Measurements from ENCODE around the gene BACH2. TPM values are rescaled to one million over a fixed set of nuclear protein-coding genes. Genes with fewer than 3 reads are reported as not detected.
A peak's percentile ranks its signal among the peaks of the same experiment; 100 is the strongest.
"Not testable (repeated sequence)": the region's sequence is repeated elsewhere in the genome, so short reads cannot be mapped to it uniquely, and the experiment has no call there.

Gene BACH2
- total RNA-seq, 1 donor from 2014 or later, result 90.4 TPM

- ChIA-PET POLR2A (interaction anchor here (0.6 to 6.5 kb wide), 26 partner anchors 11 to 344 kb away, joined by 3 to 99 read pairs (median 5); partner anchors contain the start of gene BACH2), CTCF (interaction anchor here (1.2 to 8.1 kb wide), 9 partner anchors 11 to 344 kb away, joined by 3 to 88 read pairs (median 5); no protein-coding TSS in a partner anchor)
- Mint-ChIP-seq H3K4me1 (peaks cover 89% of the 10 kb centered on the region), H3K4me3 (peak overlapping the region; percentile 77), H3K27me3 (no peaks in the 10 kb centered on the region), H3K9me3 (no peaks in the 10 kb centered on the region), H3K36me3 (ENCODE audit: low read depth) (peaks cover 32% of the 10 kb centered on the region), H3K27ac (peak overlapping the region; percentile 88)
- no peak for DNase-seq
- peak; percentile 16 for ATAC-seq (ENCODE audit: low read depth)
- no peak for TF ChIP-seq CTCF (IDR thresholded peaks at IDR 0.05)
- intact Hi-C loops (cut with micrococcal nuclease), result loop anchor here (1.0 to 10.0 kb wide), 7 partner anchors 34 to 1200 kb away; partner anchors contain the start of genes CASP8AP2 and PNRC1
Observed at GRCh38 chr6:90285042-90285481, 11.6 kb downstream of the BACH2 start.

- ATAC-seq (ENCODE audit: low read depth), result peak; percentile 43
- CTCF ChIA-PET, result interaction anchor here (1.2 to 8.1 kb wide), 10 partner anchors 9 to 343 kb away, joined by 3 to 88 read pairs (median 6); no protein-coding TSS in a partner anchor
- intact Hi-C loops (cut with micrococcal nuclease), result loop anchor here (1.0 to 10.0 kb wide), 10 partner anchors 10 to 1200 kb away; partner anchors contain the start of genes CASP8AP2 and PNRC1
- peaks cover 88% of the 10 kb centered on the region for H3K4me1 Mint-ChIP-seq
- DNase-seq, result no peak
- H3K27ac Mint-ChIP-seq, result peak overlapping the region; percentile 88
- H3K36me3 Mint-ChIP-seq (ENCODE audit: low read depth), result peaks cover 28% of the 10 kb centered on the region
- no peak for TF ChIP-seq CTCF (IDR thresholded peaks at IDR 0.05)
- POLR2A ChIA-PET, result interaction anchor here (0.6 to 6.5 kb wide), 28 partner anchors 11 to 344 kb away, joined by 3 to 99 read pairs (median 5); partner anchors contain the start of gene BACH2
- H3K27me3 Mint-ChIP-seq, result no peaks in the 10 kb centered on the region
- H3K9me3 Mint-ChIP-seq, result no peaks in the 10 kb centered on the region
- peak overlapping the region; percentile 77 for H3K4me3 Mint-ChIP-seq
Observed at GRCh38 chr6:90284236-90285041, 12.2 kb downstream of the BACH2 start.

- H3K27me3 Mint-ChIP-seq; DNase-seq; H3K4me3 Mint-ChIP-seq; CTCF ChIA-PET; ATAC-seq (ENCODE audit: low read depth); H3K9me3 Mint-ChIP-seq: not testable (repeated sequence)
- intact Hi-C loops (cut with micrococcal nuclease), result loop anchor here (10.0 kb wide), 1 partner anchor 1197 kb away; the partner anchor contains the start of gene PNRC1
- POLR2A ChIA-PET, result interaction anchor here (4.9 kb wide), 1 partner anchor 9 kb away, joined by 69 read pairs; no protein-coding TSS in a partner anchor
- Mint-ChIP-seq H3K4me1 (peaks cover 84% of the 10 kb centered on the region), H3K36me3 (ENCODE audit: low read depth) (peaks cover 15% of the 10 kb centered on the region), H3K27ac (peak overlapping the region; percentile 5)
Observed at GRCh38 chr6:90282265-90282664, 14.4 kb downstream of the BACH2 start.

DNA sequence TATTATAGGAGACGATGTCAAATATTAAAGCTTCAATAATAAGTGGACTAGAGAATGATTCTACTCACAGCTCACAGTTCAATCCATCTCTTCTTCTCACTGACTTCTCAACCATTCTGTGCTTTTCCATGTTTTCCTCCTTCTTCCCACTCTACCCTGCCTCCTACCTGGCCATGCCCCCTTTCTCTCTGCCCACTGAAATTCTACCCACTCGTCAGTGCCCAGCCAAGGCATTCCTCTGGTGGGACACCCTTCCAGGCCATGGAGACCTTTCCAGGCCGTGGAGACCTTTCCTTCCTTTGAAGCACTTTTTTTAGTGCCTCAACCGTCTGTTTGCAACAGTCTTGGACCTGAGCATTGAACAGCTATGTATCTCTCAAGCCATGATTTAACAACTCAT lies 18.5 kb downstream of the BACH2 start:
- no peaks in the 10 kb centered on the region for H3K9me3 Mint-ChIP-seq
- no peaks in the 10 kb centered on the region for H3K27me3 Mint-ChIP-seq
- H3K27ac Mint-ChIP-seq, result peak overlapping the region; percentile 68
- ChIA-PET CTCF (interaction anchor here (1.4 to 2.0 kb wide), 2 partner anchors 8 to 115 kb away, joined by 3 to 5 read pairs; no protein-coding TSS in a partner anchor), POLR2A (interaction anchor here (1.0 to 1.8 kb wide), 2 partner anchors 55 to 89 kb away, joined by 4 to 11 read pairs; no protein-coding TSS in a partner anchor)
- TF ChIP-seq CTCF (IDR thresholded peaks at IDR 0.05), result no peak
- ATAC-seq (ENCODE audit: low read depth), result no peak
- intact Hi-C loops (cut with micrococcal nuclease), result no loop called here
- H3K4me3 Mint-ChIP-seq, result peak overlapping the region; percentile 6
- DNase-seq, result no peak
- peaks cover 16% of the 10 kb centered on the region for H3K36me3 Mint-ChIP-seq (ENCODE audit: low read depth)
- peaks cover 91% of the 10 kb centered on the region for H3K4me1 Mint-ChIP-seq

GRCh38 chr6:90277302-90278011 lies 19.2 kb downstream of the BACH2 start:
- intact Hi-C loops (cut with micrococcal nuclease), result no loop called here
- no peak for TF ChIP-seq CTCF (IDR thresholded peaks at IDR 0.05)
- Mint-ChIP-seq H3K9me3 (no peaks in the 10 kb centered on the region), H3K4me1 (peaks cover 91% of the 10 kb centered on the region), H3K27me3 (no peaks in the 10 kb centered on the region), H3K36me3 (ENCODE audit: low read depth) (peaks cover 13% of the 10 kb centered on the region), H3K27ac (peak overlapping the region; percentile 68), H3K4me3 (no peak overlapping the region)
- ATAC-seq (ENCODE audit: low read depth) (no peak), DNase-seq (no peak)
- CTCF ChIA-PET, result interaction anchor here (1.4 to 2.0 kb wide), 2 partner anchors 9 to 116 kb away, joined by 3 to 5 read pairs; no protein-coding TSS in a partner anchor
- POLR2A ChIA-PET, result interaction anchor here (0.6 to 1.0 kb wide), 2 partner anchors 89 to 91 kb away, joined by 3 to 11 read pairs; no protein-coding TSS in a partner anchor
